SK-N-SH (cell line): ENCODE results near the gene PAM16.

Experiments used
- CTCF ChIP-seq: fragments of 200-600 bp; sonication (generic); IDR thresholded peaks from 2 replicates; pipeline ENCODE4 v1.6.1; 2017; ENCODE audit warnings: antibody characterized with exemption, mild to moderate bottlenecking, moderate library complexity
- EZH2phosphoT487 ChIP-seq: fragments of 200-600 bp; sonication (generic); IDR thresholded peaks from 2 replicates; pipeline ENCODE4 v1.6.1; 2017; ENCODE audit warnings: low read depth, mixed run types, mild to moderate bottlenecking, antibody characterized with exemption, moderate library complexity, borderline replicate concordance

- TF ChIP-seq EZH2phosphoT487: no peak
- TF ChIP-seq CTCF: no peak
Measured at GRCh38 chr16:4359914-4360313, 8.8 kb upstream of the PAM16 start.
